K562 (cell line): Measurements from ENCODE around the gene VPS33A. TPM values are rescaled to one million over a fixed set of nuclear protein-coding genes. Genes with fewer than 3 reads are reported as not detected.
A peak's percentile ranks its signal among the peaks of the same experiment; 100 is the strongest.

Source experiments
- ADNP ChIP-seq: fragments of 200-800 bp; sonication (Bioruptor generic); IDR thresholded peaks from 2 replicates; pipeline ENCODE4 v1.6.1; 2016; ENCODE audit warnings: missing genetic modification characterization, missing compliant biosample characterization
- GATA2 ChIP-seq: sonication (generic); formaldehyde crosslinking; IDR thresholded peaks from 2 replicates; pipeline ENCODE4 v1.4.0; 2020; ENCODE audit warnings: mild to moderate bottlenecking, missing genetic modification reagents
- HNRNPK ChIP-seq: fragments of 200-400 bp; formaldehyde crosslinking; IDR thresholded peaks from one replicate; pipeline ENCODE4 v1.6.1; 2018; ENCODE audit warnings: mild to moderate bottlenecking, low read depth, low read length; ENCODE audit not compliant: poor library complexity, severe bottlenecking
- MGA ChIP-seq: fragments of 450-650 bp; IDR thresholded peaks from 2 replicates; pipeline ENCODE4 v1.6.1; 2016; ENCODE audit warnings: mild to moderate bottlenecking, moderate library complexity
- MITF ChIP-seq: IDR thresholded peaks from 2 replicates; pipeline ENCODE4 v1.6.1; 2014; ENCODE audit warnings: antibody characterized with exemption
- NFYB ChIP-seq: IDR thresholded peaks from 2 replicates; pipeline ENCODE4 v1.6.1; 2011; ENCODE audit warnings: mild to moderate bottlenecking, moderate library complexity; ENCODE audit not compliant: insufficient read length; ENCODE audit errors: extremely low read depth
- NKRF ChIP-seq: fragments of 450-650 bp; IDR thresholded peaks from 2 replicates; pipeline ENCODE4 v1.6.1; 2016; ENCODE audit warnings: borderline replicate concordance
- PHB ChIP-seq: fragments of 250-450 bp; sonication (Bioruptor Pico); IDR thresholded peaks from 2 replicates; pipeline ENCODE4 v1.5.0; 2021
- PHF8 ChIP-seq: fragments of 200-600 bp; sonication (generic); IDR thresholded peaks from 2 replicates; pipeline ENCODE4 v1.6.1; 2012; ENCODE audit warnings: mixed run types, mild to moderate bottlenecking, inconsistent platforms, low read length, moderate library complexity, borderline replicate concordance
- PTBP1 ChIP-seq: fragments of 200-400 bp; formaldehyde crosslinking; IDR thresholded peaks from 2 replicates; pipeline ENCODE4 v1.6.1; 2017; ENCODE audit warnings: low read depth, low read length
- TAF15 ChIP-seq: fragments of 200-400 bp; formaldehyde crosslinking; IDR thresholded peaks from 2 replicates; pipeline ENCODE4 v1.6.1; 2017; ENCODE audit warnings: mild to moderate bottlenecking, low read depth, low read length, moderate library complexity
- ZEB2 ChIP-seq: fragments of 450-650 bp; IDR thresholded peaks from 2 replicates; pipeline ENCODE4 v1.6.1; 2016
- ZNF253 ChIP-seq: fragments of 250-450 bp; sonication (Bioruptor Pico); conservative IDR thresholded peaks from 2 replicates; pipeline ENCODE4 v1.6.1; 2021; ENCODE audit warnings: mild to moderate bottlenecking
- polyA plus RNA-seq, 8 experiments: library from polyadenylated mRNA; depleted of rRNA in 4 of 8; stranded (reverse) in 5 of 8; unstranded in 3 of 8; fragments of >200 nt; fragmentation: Nextera tagmentation in 2 of 8; fragmentation: Illumina TruSeq in 1 of 8; extraction: Ambion mirVana in 2 of 8; extraction: Trizol in 1 of 8; gene quantifications; 2 replicates each; pipeline versions ENCODE4 v1.2.1 to v1.2.3, GENCODE V29; 2011 to 2014; ENCODE audit warnings: inconsistent platforms in 1 of 8, missing spikeins in 1 of 8
- total RNA-seq, 7 experiments: library from RNA; depleted of rRNA in 6 of 7; stranded (reverse); fragments of >200 nt in 6 of 7; fragmentation: Illumina TruSeq in 2 of 7; extraction: Trizol in 2 of 7; gene quantifications; 2 replicates each; pipeline versions ENCODE4 v1.2.1 to v1.2.3, GENCODE V29; 2011 to 2021; ENCODE audit warnings: low replicate concordance in 1 of 7

VPS33A gene
- total and polyA plus RNA-seq, 9 of the 15 experiments (the other 6 are each of a cell fraction or from before 2014, with no cell fraction given), result 10.6 to 34.3 (median 25.3) TPM

GRCh38 chr12:122266230-122266901 lies at the start of gene VPS33A (continued):
- peak; percentile 61 for TF ChIP-seq MGA
- peak; percentile 97 for TF ChIP-seq MITF
- TF ChIP-seq GATA2 (CRISPR knock-in tag), result no peak
- TF ChIP-seq NFYB, result no peak
- TF ChIP-seq ZEB2, result peak; percentile 77; the same call in 1 of the 2 replicates
- TF ChIP-seq NKRF, result peak; percentile 100
- no peak for TF ChIP-seq TAF15
- no peak for TF ChIP-seq HNRNPK
- TF ChIP-seq PTBP1, result no peak
- 0 out of 2 replicates have a peak, but pooled peaks have one; percentile 28 for TF ChIP-seq ZNF253 (CRISPR knock-in tag)
- TF ChIP-seq PHF8, result peak; percentile 87
- TF ChIP-seq PHB (CRISPR knock-in tag), result no peak
- peak; percentile 68 for TF ChIP-seq ADNP (tag)
